Measurements from ENCODE around the gene SFSWAP. TPM values are rescaled to one million over a fixed set of nuclear protein-coding genes. Genes with fewer than 3 reads are reported as not detected.

The SFSWAP gene
- 20.0 and 21.7 TPM in 2 replicates for total RNA-seq

GRCh38 chr12:131710464-131711457 is at the start of gene SFSWAP:
Gene SFSWAP (plus strand): TSS chr12:131711090. CDS start chr12:131711230, 140 bp downstream.

GRCh38 chr12:131827961-131828534 is 117.2 kb downstream of the SFSWAP start, which contains the start of gene MMP17:
Gene MMP17 (plus strand): TSS chr12:131828393. CDS start chr12:131828495, 102 bp downstream.

Other genes starting within 250 kb of the SFSWAP start
- 11.2 and 26.1 TPM in 2 replicates for gene MMP17, start 117.3 kb downstream of the SFSWAP start, total RNA-seq
- gene ULK1, start 183.5 kb downstream of the SFSWAP start, total RNA-seq, result 17.3 and 17.5 TPM in 2 replicates
- 6.1 and 12.4 TPM in 2 replicates for gene PUS1, start 218.2 kb downstream of the SFSWAP start, total RNA-seq
- gene EP400, start 238.9 kb downstream of the SFSWAP start, total RNA-seq, result 12.1 and 19.2 TPM in 2 replicates

Data from smooth muscle cell of trachea (primary cell).